Renal cortical epithelial cell (primary cell): Measurements from ENCODE around the gene SCN4B. TPM values are rescaled to one million over a fixed set of nuclear protein-coding genes. Genes with fewer than 3 reads are reported as not detected.

ENCODE experiments used
- DNase-seq: peaks from one replicate; pipeline ENCODE4 v3.0.0-alpha.2; 2011; ENCODE audit warnings: low read depth
- total RNA-seq: library from RNA; depleted of rRNA; stranded (reverse); fragments of >200 nt; gene quantifications from 2 replicates; pipeline ENCODE4 v1.2.3, GENCODE V29; 2014

SCN4B gene
- total RNA-seq, 1 donor from 2014 or later, result 0.15 TPM

DNA sequence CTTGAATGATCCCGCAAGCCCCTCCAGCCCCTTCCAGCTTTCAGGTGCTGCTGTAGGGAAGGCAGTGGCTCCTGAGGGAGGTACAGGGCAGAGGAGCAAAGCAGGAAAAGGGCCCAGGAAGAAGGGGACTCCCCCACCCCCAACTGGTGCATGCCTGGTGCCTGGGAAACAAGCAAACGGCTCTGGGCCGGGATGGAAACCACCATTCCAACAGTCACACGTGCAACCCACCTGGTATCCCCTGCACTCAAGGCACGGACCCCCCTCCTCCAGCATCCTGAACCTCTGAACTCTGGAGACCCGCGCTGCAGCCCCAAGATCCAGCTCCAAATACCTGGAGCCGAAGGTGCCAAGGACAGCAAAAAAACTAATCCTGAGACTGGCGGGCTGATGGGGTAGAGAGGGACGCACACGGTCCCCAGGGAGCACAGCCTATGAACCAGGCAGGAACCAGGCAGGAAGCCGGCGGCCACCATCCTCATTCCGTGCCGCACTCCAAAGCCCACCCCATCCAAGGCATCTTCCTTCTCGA is 537 bp downstream of the SCN4B start:
- DNase-seq, result no peak

DNA sequence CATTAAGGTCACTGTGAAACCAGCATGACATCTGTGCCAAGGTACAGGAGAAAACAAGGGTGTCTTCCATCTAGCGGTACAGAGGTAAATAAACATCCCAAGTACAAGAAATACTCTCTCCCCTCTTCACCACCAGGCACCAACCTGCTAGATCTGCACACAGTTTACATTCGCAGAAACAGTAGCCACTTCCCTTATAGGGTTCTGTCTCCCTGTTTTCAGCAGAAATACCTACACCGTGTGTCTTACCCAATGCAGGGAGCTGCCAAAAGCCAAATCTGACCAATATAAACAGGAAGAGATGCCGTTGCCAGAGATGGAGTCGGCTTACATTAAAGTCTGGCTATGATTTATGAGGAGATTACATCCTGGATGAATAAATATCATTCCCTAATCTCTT is 1.2 kb downstream of the SCN4B start:
- DNase-seq, result no peak

GRCh38 chr11:118149493-118149892 is 3.1 kb downstream of the SCN4B start:
- DNase-seq, result no peak

GRCh38 chr11:118148856-118149255 is 3.8 kb downstream of the SCN4B start:
- DNase-seq, result no peak

DNA sequence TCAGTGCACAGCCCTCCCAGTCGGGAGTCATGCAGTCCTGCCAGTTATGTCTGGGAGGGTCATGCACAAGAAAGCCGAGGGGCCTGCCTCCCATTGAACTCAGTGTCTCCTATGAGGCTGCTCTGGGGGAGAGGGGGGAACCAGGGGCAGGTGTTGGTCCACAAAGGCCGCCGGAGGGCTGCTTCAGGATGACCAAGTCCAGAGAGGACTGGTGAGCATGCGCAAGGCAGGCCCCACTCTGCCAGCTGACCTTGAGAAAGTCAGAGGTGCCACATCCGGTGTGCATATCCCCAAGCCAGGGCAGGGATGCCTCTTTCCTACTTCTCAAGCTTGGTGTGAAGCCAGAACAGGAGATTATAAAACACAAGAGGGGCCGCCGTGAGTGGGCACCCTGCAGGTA is 4.4 kb downstream of the SCN4B start:
- no peak for DNase-seq

DNA sequence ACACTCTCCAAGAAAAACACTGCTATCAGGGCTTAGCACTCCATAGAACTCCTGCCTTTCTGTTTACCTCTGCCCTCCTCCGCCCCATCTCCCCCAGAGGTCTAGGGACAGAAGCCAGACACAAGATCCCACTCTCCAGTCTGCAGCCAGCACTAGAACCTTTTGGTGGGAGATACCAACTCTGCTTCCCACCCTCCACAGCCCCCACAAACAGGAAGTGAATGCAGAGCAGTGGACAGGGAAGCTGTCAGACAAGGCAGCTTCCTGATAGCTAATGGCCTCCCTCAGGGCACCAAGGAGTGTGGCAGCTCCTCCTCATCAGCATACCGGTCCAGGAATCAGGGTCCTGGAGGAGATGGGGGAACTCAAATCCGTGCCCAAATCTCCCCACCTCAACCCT is 5.1 kb downstream of the SCN4B start:
- DNase-seq, result no peak

- no peak for DNase-seq
Observed at GRCh38 chr11:118146554-118146953, 6.1 kb downstream of the SCN4B start.

DNA sequence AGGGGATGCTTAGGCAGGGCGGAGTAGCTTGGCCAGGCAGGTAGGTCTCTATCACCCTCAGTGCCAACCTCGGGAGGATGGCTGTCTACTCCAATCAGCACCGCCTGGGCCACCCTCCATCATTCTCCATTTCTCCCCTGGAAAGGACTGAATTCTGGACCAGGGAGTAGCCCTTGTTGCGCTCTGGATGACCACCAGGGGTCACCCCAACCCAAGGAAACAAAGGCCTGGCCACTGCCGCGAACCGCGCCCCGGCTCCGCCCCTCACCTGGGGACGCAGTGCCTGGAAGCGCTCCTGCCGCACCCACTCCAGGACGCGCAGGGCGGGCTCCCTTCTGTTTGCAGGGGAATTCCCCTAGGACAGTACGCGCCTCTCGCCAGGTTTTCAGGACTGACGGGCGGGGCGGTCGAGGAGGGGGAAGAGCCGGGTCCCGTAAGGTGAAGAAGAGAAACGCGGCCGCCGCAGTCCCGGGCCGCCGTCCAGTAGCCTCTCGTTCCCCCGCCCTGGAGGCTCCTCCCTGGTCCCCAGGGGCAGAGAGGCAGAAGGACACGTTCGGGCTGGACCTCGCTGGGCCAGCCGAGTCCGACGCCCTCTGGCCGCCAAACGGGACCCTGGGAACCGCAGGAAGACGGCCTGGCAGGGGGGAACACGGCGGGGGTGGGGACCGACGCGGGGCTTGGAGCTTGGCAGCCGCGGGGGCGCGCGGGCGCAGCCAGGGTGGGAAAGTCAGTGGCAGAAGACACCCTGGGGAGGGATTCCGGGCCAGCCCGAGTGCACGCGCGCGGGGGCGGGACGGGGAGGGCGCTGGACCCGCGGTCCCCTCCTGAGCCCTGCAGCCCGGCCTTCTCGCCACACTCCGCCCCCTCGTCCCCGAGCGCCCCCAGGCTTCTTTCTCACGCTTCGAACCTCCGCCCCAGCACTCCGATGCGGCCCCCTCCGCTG is 7.1 kb downstream of the SCN4B start:
- peak; percentile 52 for DNase-seq

GRCh38 chr11:118144301-118145268 is 8.0 kb downstream of the SCN4B start:
- DNase-seq, result no peak

DNA sequence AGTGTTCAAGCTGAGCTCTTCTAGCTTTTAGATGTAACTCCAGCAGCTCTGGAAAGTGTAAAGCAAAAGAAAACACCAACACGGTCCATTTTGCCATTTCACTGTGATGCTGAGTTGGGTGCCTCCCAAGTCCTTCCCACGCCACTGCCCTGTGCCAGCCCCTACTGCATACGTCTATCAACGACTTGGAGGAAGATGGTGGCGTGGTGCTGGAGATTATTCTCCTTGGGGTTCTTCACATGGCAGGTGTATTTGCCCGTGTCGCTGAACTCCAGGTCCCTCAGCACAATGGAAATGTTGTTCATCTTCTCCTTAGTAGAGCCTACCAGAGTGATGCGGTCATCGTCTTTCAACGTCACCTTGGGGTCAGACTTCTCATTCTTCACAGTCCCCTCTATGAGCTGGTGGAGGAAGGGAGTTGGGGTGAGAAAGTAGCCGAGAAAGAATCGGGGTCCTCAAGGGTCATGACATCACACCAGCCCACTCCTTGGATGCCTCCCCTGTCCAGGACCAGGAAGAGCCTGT is 8.9 kb downstream of the SCN4B start:
- DNase-seq, result no peak

DNA sequence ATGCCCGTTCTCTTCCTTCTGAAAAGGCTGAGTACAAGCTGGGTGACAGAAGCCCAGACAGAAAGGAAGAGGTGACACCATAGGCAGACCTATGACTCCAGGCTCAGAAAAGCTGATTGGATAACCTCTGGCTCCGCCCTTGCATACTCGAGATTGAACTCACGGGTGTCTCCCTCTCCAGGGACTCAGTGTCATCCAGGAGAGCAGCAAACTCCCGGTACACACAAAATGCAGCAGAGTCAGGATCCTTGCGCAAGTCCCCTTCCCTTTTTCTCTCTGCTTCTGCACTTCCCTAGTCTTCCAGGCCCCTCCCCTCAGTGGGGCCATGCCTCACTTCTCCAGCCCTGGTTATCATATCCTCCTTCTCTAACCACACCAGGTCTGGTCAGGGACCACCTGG is 9.8 kb downstream of the SCN4B start:
- DNase-seq, result no peak

GRCh38 chr11:118142081-118142480 is 10.5 kb downstream of the SCN4B start:
- peak; percentile 59 for DNase-seq

DNA sequence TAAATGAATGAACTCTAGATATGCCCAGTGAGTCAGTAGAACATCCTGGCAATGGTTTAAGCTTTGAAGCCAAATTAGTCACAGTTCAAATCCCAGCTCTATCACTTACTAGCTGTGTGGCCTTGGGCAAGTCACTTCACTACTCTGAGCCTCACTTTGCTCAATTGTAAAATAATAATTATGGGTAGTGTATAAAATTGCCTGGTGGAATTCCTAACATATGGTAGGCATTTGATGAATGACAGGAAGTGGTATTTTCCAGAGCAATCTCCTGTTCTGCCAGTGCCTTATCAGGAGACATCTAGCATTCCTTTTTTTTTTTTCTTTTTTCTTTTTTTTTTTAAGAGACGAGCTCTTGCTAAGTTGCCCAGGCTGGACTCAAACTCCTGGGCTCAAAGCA is 13.0 kb downstream of the SCN4B start:
- no peak for DNase-seq

DNA sequence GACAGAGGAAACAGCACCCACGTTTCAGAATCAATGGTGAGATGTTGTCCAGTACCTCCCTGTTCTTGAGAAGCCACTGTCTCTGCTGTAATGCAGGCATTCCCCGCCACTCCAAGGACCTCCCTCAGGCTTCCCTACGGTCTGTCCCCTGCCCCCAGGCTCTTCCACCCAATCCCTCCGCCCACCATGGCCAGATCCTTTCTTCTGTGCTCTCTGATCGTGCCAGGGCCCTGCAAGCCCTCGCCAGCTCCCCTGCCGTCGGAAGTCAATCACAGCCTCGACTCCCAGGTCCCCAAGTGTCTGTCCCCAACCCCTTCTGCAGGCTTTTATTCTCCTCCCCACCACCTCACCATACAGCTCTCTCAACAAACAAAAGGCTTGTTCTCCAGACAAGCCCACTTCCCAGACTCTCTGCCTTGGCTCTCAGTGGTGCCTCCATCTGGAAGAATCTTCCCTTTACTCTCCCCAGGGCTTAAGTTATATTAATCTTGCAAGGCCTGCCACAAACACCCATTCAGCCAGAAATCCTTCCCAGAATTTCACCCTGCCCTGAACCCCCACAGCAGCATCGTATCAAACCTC is 13.7 kb downstream of the SCN4B start:
- DNase-seq, result no peak

GRCh38 chr11:118136801-118137200 is 15.8 kb downstream of the SCN4B start:
- DNase-seq, result no peak

DNA sequence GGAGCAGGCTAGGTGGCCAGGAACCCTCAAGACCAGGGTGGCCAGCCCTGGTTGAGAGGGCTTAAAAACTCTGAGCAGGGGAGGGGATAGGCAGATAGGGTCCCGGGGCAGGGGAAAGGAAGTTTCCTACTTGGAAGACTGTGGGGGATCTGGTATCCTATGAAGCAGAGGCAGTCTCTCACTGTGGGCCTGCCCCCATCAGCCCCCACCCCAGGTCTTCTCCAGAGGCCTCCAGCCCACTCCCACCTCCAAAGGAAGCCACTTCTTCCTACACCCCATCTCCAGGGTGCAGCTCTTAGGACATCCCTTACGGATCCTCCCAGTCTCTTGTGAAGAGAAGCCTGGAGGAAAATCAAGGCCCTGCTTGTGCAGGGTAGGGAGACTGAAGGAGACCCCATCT is 16.3 kb downstream of the SCN4B start:
- no peak for DNase-seq

GRCh38 chr11:118135796-118136165 is 16.8 kb downstream of the SCN4B start:
- no peak for DNase-seq

GRCh38 chr11:118135051-118135795 is 17.4 kb downstream of the SCN4B start:
- no peak for DNase-seq

- DNase-seq, result no peak
Observed at GRCh38 chr11:118133816-118134215, 18.8 kb downstream of the SCN4B start.

GRCh38 chr11:118132385-118133151 is 20.1 kb downstream of the SCN4B start:
- no peak for DNase-seq
